H1 (cell line): ENCODE data around the gene ACOT7. TPM values are rescaled to one million over a fixed set of nuclear protein-coding genes. Genes with fewer than 3 reads are reported as not detected.

Experiments used
- CTCF ChIA-PET: fragments of 300-600 bp; sonication (Branson Sonifier 250); formaldehyde crosslinking; loops from one replicate; lab custom pipeline; 2021; ENCODE audit not compliant: partially characterized antibody; lab: Charles Lee
- POLR2A ChIA-PET: fragments of 300-600 bp; sonication (Branson Sonifier 250); formaldehyde crosslinking; loops from one replicate; lab custom pipeline; 2021; ENCODE audit warnings: inconsistent platforms; ENCODE audit not compliant: partially characterized antibody; lab: Charles Lee
- DNase-seq, 2 experiments: peaks; one replicate each; pipeline versions ENCODE4 v3.0.0 to v3.0.0-alpha.2; 2010 to 2022; ENCODE audit warnings: low spot score in 2 of 2, low read depth in 1 of 2, mixed read lengths in 1 of 2
- FAIRE-seq: peaks from 2 replicates; lab custom pipeline; 2011; peaks lifted over from hg19 to GRCh38; lab: Jason Lieb, UNC
- H2AFZ ChIP-seq: 2 replicates; pipeline ENCODE4 v1.8.1; 2012; ENCODE audit warnings: low read length, inconsistent platforms
- H2AK5ac ChIP-seq: 2 replicates; pipeline ENCODE4 v1.6.1; 2013; ENCODE audit warnings: low read depth, low read length
- H2BK120ac ChIP-seq: replicated peaks from 2 replicates; pipeline ENCODE3; 2013; ENCODE audit warnings: low read depth, low read length, inconsistent platforms
- H2BK12ac ChIP-seq: 2 replicates; pipeline ENCODE4 v1.6.1; 2013; ENCODE audit warnings: low read depth, low read length
- H2BK15ac ChIP-seq: 2 replicates; pipeline ENCODE4 v1.6.1; 2013; ENCODE audit warnings: low read length
- H2BK20ac ChIP-seq: 2 replicates; pipeline ENCODE4 v1.6.1; 2013; ENCODE audit warnings: low read length
- H2BK5ac ChIP-seq: 2 replicates; pipeline ENCODE4 v1.6.1; 2013; ENCODE audit warnings: low read depth, low read length
- H3K14ac ChIP-seq: 2 replicates; pipeline ENCODE4 v1.6.1; 2013; ENCODE audit warnings: inconsistent platforms; ENCODE audit not compliant: insufficient read length
- H3K18ac ChIP-seq: 2 replicates; pipeline ENCODE4 v1.6.1; 2013; ENCODE audit warnings: low read length; ENCODE audit errors: extremely low read depth
- H3K23ac ChIP-seq: 2 replicates; pipeline ENCODE4 v1.6.1; 2013; ENCODE audit warnings: inconsistent platforms; ENCODE audit not compliant: insufficient read length
- H3K23me2 ChIP-seq: 2 replicates; pipeline ENCODE4 v1.6.1; 2013; ENCODE audit warnings: low read depth, low read length
- H3K27ac ChIP-seq: 2 replicates; pipeline ENCODE4 v1.6.1; 2011; ENCODE audit warnings: low read depth, low read length, inconsistent platforms
- H3K27me3 ChIP-seq, 4 experiments: replicated peaks in 1 of 4; 1 replicate in 1 of 4; 2 replicates in 3 of 4; pipeline versions ENCODE4 v1.6.1 to v1.8.1; 2011 to 2013; ENCODE audit warnings: low read length in 3 of 4, mild to moderate bottlenecking in 3 of 4, inconsistent platforms in 2 of 4, mixed read lengths in 2 of 4, moderate library complexity in 1 of 4; ENCODE audit not compliant: control insufficient read depth in 3 of 4, insufficient read depth in 3 of 4; ENCODE audit errors: extremely low read depth in 1 of 4
- H3K36me3 ChIP-seq, 4 experiments: 2 replicates each; pipeline versions ENCODE4 v1.6.1 to v1.8.1; 2011 to 2013; ENCODE audit warnings: mild to moderate bottlenecking in 4 of 4, low read length in 3 of 4, moderate library complexity in 2 of 4, control low read depth in 1 of 4, inconsistent platforms in 1 of 4; ENCODE audit not compliant: insufficient read depth in 4 of 4, control insufficient read depth in 2 of 4
- H3K4ac ChIP-seq: replicated peaks from 2 replicates; pipeline ENCODE3; 2013; ENCODE audit warnings: low read length, low read depth, mixed read lengths, inconsistent platforms; ENCODE audit not compliant: insufficient read length
- H3K4me1 ChIP-seq, 4 experiments: replicated peaks in 1 of 4; 1 replicate in 1 of 4; 2 replicates in 3 of 4; pipeline versions ENCODE4 v1.6.1 to v1.8.1; 2011 to 2013; ENCODE audit warnings: low read length in 3 of 4, inconsistent platforms in 2 of 4, mixed read lengths in 1 of 4; ENCODE audit not compliant: insufficient read depth in 4 of 4, control insufficient read depth in 3 of 4
- H3K4me2 ChIP-seq, 2 experiments: 2 replicates each; pipeline versions ENCODE4 v1.6.1 to v1.8.1; 2011 to 2013; ENCODE audit warnings: low read depth in 2 of 2, low read length in 2 of 2, control low read depth in 1 of 2, inconsistent platforms in 1 of 2, mild to moderate bottlenecking in 1 of 2; ENCODE audit not compliant: insufficient read depth in 1 of 2
- H3K4me3 ChIP-seq, 4 experiments: fragments of 200-600, 300-600 bp in 1 of 4; sonication (generic), shearing (Covaris generic), sonication (Bioruptor Twin) in 1 of 4; 2 replicates each; pipeline versions ENCODE4 v1.5.1 to v1.8.1; 2011 to 2016; ENCODE audit warnings: low read length in 4 of 4, low read depth in 3 of 4, control low read depth in 2 of 4, inconsistent platforms in 2 of 4, mild to moderate bottlenecking in 2 of 4, mixed read lengths in 1 of 4, moderate library complexity in 1 of 4; ENCODE audit not compliant: insufficient read depth in 2 of 4; ENCODE audit errors: extremely low read depth in 1 of 4
- H3K56ac ChIP-seq: replicated peaks from 2 replicates; pipeline ENCODE3; 2013; ENCODE audit warnings: low read depth, mild to moderate bottlenecking, mixed read lengths, low read length, inconsistent platforms; ENCODE audit not compliant: insufficient read length
- H3K79me1 ChIP-seq: 2 replicates; pipeline ENCODE4 v1.6.1; 2013; ENCODE audit warnings: low read depth, low read length, control low read depth
- H3K79me2 ChIP-seq, 2 experiments: 2 replicates each; pipeline versions ENCODE4 v1.6.1 to v1.8.1; 2012 to 2013; ENCODE audit warnings: low read length in 2 of 2, mild to moderate bottlenecking in 2 of 2, inconsistent platforms in 1 of 2; ENCODE audit not compliant: insufficient read depth in 2 of 2, control insufficient read depth in 1 of 2
- H3K9ac ChIP-seq, 4 experiments: replicated peaks in 1 of 4; 1 replicate in 1 of 4; 2 replicates in 3 of 4; pipeline versions ENCODE4 v1.6.1 to v1.8.1; 2011 to 2013; ENCODE audit warnings: low read depth in 3 of 4, low read length in 3 of 4, control low read depth in 2 of 4, mild to moderate bottlenecking in 2 of 4, moderate library complexity in 2 of 4, inconsistent platforms in 1 of 4; ENCODE audit errors: extremely low read depth in 1 of 4
- H3K9me3 ChIP-seq, 2 experiments: 2 replicates each; pipeline versions ENCODE4 v1.6.1 to v1.8.1; 2012 to 2013; ENCODE audit warnings: mild to moderate bottlenecking in 2 of 2, moderate library complexity in 2 of 2, control low read depth in 1 of 2, inconsistent platforms in 1 of 2, low read depth in 1 of 2, low read length in 1 of 2, mixed read lengths in 1 of 2; ENCODE audit not compliant: insufficient read depth in 2 of 2
- H4K20me1 ChIP-seq, 2 experiments: replicated peaks in 1 of 2; 2 replicates each; pipeline versions ENCODE3 to v1.8.1; 2011 to 2013; ENCODE audit warnings: inconsistent platforms in 2 of 2, low read length in 2 of 2, mild to moderate bottlenecking in 1 of 2; ENCODE audit not compliant: insufficient read depth in 2 of 2, control insufficient read depth in 1 of 2
- H4K5ac ChIP-seq: 2 replicates; pipeline ENCODE4 v1.6.1; 2013; ENCODE audit warnings: low read length, low read depth, mixed read lengths, inconsistent platforms; ENCODE audit not compliant: insufficient read length
- H4K8ac ChIP-seq: 2 replicates; pipeline ENCODE4 v1.8.0; 2013; ENCODE audit warnings: mild to moderate bottlenecking, moderate library complexity, low read length, inconsistent platforms; ENCODE audit not compliant: insufficient read depth; ENCODE audit errors: extremely low read depth
- H4K91ac ChIP-seq: replicated peaks from 2 replicates; pipeline ENCODE3; 2013; ENCODE audit warnings: low read length, mixed read lengths, inconsistent platforms; ENCODE audit not compliant: insufficient read length
- BCL11A ChIP-seq, 2 experiments: IDR thresholded peaks; one replicate each; pipeline ENCODE4 v1.6.1; 2011; ENCODE audit warnings: low read depth in 2 of 2, low read length in 2 of 2, mild to moderate bottlenecking in 2 of 2
- CEBPB ChIP-seq: IDR thresholded peaks from 2 replicates; pipeline ENCODE4 v1.6.1; 2012; ENCODE audit warnings: low read depth, low read length
- CHD2 ChIP-seq: IDR thresholded peaks from 2 replicates; pipeline ENCODE4 v1.6.1; 2012; ENCODE audit warnings: low read length, improper control_type of control experiment
- EP300 ChIP-seq, 2 experiments: IDR thresholded peaks; 1 replicate in 1 of 2; 2 replicates in 1 of 2; pipeline ENCODE4 v1.6.1; 2011 to 2012; ENCODE audit warnings: low read depth in 2 of 2, low read length in 2 of 2, mild to moderate bottlenecking in 2 of 2, borderline replicate concordance in 1 of 2, inconsistent platforms in 1 of 2, moderate library complexity in 1 of 2
- GTF2F1 ChIP-seq: IDR thresholded peaks from 2 replicates; pipeline ENCODE4 v1.6.1; 2012; ENCODE audit warnings: low read depth, low read length, improper control_type of control experiment, borderline replicate concordance
- HDAC2 ChIP-seq, 2 experiments: fragments of 300-600 bp in 1 of 2; sonication (generic) in 1 of 2; IDR thresholded peaks; 2 replicates each; pipeline ENCODE4 v1.6.1; 2011 to 2012; ENCODE audit warnings: low read depth in 2 of 2, low read length in 2 of 2, mild to moderate bottlenecking in 2 of 2, moderate library complexity in 2 of 2, borderline replicate concordance in 1 of 2, inconsistent platforms in 1 of 2
- HDAC6 ChIP-seq: IDR thresholded peaks from one replicate; pipeline ENCODE4 v1.7.1; 2012; ENCODE audit warnings: low read depth, mild to moderate bottlenecking, inconsistent platforms, low read length, moderate library complexity
- KDM1A ChIP-seq: fragments of 200-600, 300-600 bp; sonication (generic); IDR thresholded peaks from 2 replicates; pipeline ENCODE4 v1.7.1; 2016; ENCODE audit warnings: mild to moderate bottlenecking, low read length, borderline replicate concordance
- NANOG ChIP-seq: IDR thresholded peaks from 2 replicates; pipeline ENCODE4 v1.6.1; 2011; ENCODE audit warnings: low read length, low read depth, mild to moderate bottlenecking, inconsistent platforms; ENCODE audit not compliant: insufficient read depth, poor library complexity, severe bottlenecking
- RFX5 ChIP-seq: IDR thresholded peaks from 2 replicates; pipeline ENCODE4 v1.6.1; 2011; ENCODE audit warnings: low read depth, low read length, improper control_type of control experiment, borderline replicate concordance
- SAP30 ChIP-seq: fragments of 300-600 bp; sonication (generic); IDR thresholded peaks from 2 replicates; pipeline ENCODE4 v1.7.1; 2012; ENCODE audit warnings: low read length, moderate library complexity, mild to moderate bottlenecking, inconsistent platforms; ENCODE audit not compliant: insufficient read depth, insufficient replicate concordance
- SIRT6 ChIP-seq: IDR thresholded peaks from one replicate; pipeline ENCODE4 v1.7.1; 2012; ENCODE audit warnings: low read length, inconsistent platforms
- WGBS, 2 experiments: shearing (Covaris generic) in 1 of 2; methylation state at CpG; one replicate each; pipeline versions ENCODE4 v1.1.6 to v1.1.7; 2013 to 2015; ENCODE audit warnings: low lambda C conversion rate in 2 of 2, mixed read lengths in 2 of 2, inconsistent platforms in 1 of 2, low coverage in 1 of 2, missing lambda C conversion rate in 1 of 2; ENCODE audit not compliant: insufficient replicate concordance in 2 of 2, insufficient coverage in 1 of 2, insufficient read length in 1 of 2; ENCODE audit errors: extremely low coverage in 1 of 2, missing lambda C conversion rate in 1 of 2; 5-methylcytosine and 5-hydroxymethylcytosine counted together
- polyA plus RNA-seq, 7 experiments: library from polyadenylated mRNA; depleted of rRNA in 3 of 7; stranded (reverse) in 5 of 7; unstranded in 2 of 7; fragments of >200 nt in 5 of 7; fragments of 200-250 nt in 2 of 7; gene quantifications; 1 replicate in 5 of 7; 2 replicates in 1 of 7; 4 replicates in 1 of 7; pipeline versions ENCODE4 v1.2.1 to v1.2.3, GENCODE V29; 2011 to 2013; ENCODE audit warnings: missing spikeins in 2 of 7, mixed read lengths in 2 of 7
- total RNA-seq: library from RNA; stranded (reverse); fragmentation: NEBNext Ultra II Directional; extraction: Animal tissue kit (Norgen Biotek cat#: 25700); gene quantifications from 2 replicates; pipeline ENCODE4 v1.2.1, GENCODE V29; 2021
- TF ChIP-seq, protein P1 (sequence below): IDR thresholded peaks from 2 replicates; pipeline ENCODE4 v1.6.1; 2011; ENCODE audit warnings: low read depth, mild to moderate bottlenecking, low read length; ENCODE audit not compliant: insufficient read depth

Gene ACOT7
- total and polyA plus RNA-seq, 2 of the 8 experiments (the other 6 are each of a cell fraction or from before 2014, with no cell fraction given) = 151 to 214 TPM

DNA sequence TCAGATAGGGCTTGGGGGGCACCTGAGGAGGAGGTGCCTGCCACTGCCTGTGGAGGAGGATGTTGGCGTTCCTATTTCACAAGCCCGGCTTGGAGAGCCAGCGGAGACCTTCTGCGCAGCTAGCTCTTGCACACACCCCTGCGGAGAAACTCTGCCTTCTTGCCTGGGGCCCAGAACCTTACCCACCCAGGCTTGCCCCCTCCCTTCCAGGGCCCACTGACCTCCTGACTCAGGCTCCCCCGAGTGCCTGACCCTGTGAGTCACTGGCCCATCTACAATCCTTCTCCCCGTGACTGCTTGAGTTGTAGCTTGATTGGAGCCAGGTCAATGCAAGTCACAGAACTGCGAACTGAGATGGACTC lies 22.7 kb upstream of the ACOT7 start:
- Histone ChIP-seq H3K27me3 (peaks cover 46 to 70% (median 69%) of the 10 kb centered on the region in 4 experiments), H2BK120ac (no peak overlapping the region), H3K23me2 (peaks cover 11% of the 10 kb centered on the region; the same call in 1 of the 2 replicates), H3K79me1 (no peaks in the 10 kb centered on the region), H3K9ac (no peak overlapping the region), H2AK5ac (peak overlapping the region; percentile 28; the same call in 1 of the 2 replicates), H3K79me2 (no peaks in the 10 kb centered on the region), H3K4me3 (no peak overlapping the region), H3K27ac (no peak overlapping the region), H3K14ac (no peak overlapping the region), H3K56ac (no peak overlapping the region), H4K8ac (no peak overlapping the region), H2BK15ac (no peak overlapping the region), H3K4me2 (no peak overlapping the region), H3K18ac (no peak overlapping the region), H2BK12ac (peak overlapping the region; percentile 77; the same call in 1 of the 2 replicates), H3K4ac (no peak overlapping the region), H3K9me3 (no peaks in the 10 kb centered on the region), H4K91ac (no peak overlapping the region), H3K4me1 (peaks cover 6 to 22% (median 10%) of the 10 kb centered on the region in 4 experiments), H2AFZ (no peak overlapping the region), H3K36me3 (peaks cover 0 to 8% (median 0%) of the 10 kb centered on the region in 4 experiments; a peak in 1 of 8 replicates), H4K5ac (no peak overlapping the region), H2BK5ac (no peak overlapping the region), H3K23ac (no peak overlapping the region), H4K20me1 (peaks cover 0 to 5% of the 10 kb centered on the region in 2 experiments), H2BK20ac (no peak overlapping the region)
- WGBS, 2 experiments = 94% methylated on average over 8 of the region's 8 CpGs; no CpG with 5 or more reads in 1 of the 2 experiments
- DNase-seq = no peak
- CTCF ChIA-PET = interaction anchor here (1.1 to 58.4 kb wide), 7 partner anchors 11 to 209 kb away, joined by 3 to 1769 read pairs (median 20); no protein-coding TSS in a partner anchor
- no peak for FAIRE-seq
- POLR2A ChIA-PET = no interaction called here
- no peak for TF ChIP-seq NANOG
- no peak for TF ChIP-seq BCL11A (IDR thresholded peaks at IDR 0.05; ENCODE audit: low read depth in 2 of 2, low read length in 2 of 2)
- no peak for TF ChIP-seq KDM1A
- TF ChIP-seq SAP30 = no peak
- TF ChIP-seq, protein P1, sequence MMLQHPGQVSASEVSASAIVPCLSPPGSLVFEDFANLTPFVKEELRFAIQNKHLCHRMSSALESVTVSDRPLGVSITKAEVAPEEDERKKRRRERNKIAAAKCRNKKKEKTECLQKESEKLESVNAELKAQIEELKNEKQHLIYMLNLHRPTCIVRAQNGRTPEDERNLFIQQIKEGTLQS = no peak
- TF ChIP-seq GTF2F1 = no peak
- no peak for TF ChIP-seq RFX5
- TF ChIP-seq HDAC2 (IDR thresholded peaks at IDR 0.05; ENCODE audit: borderline replicate concordance in 1 of 2, low read depth in 2 of 2, low read length in 2 of 2) = no peak
- TF ChIP-seq HDAC6 = no peak
- TF ChIP-seq CHD2 = no peak
- no peak for TF ChIP-seq SIRT6
- no peak for TF ChIP-seq EP300 (IDR thresholded peaks at IDR 0.05; ENCODE audit: borderline replicate concordance in 1 of 2, low read depth in 2 of 2, low read length in 2 of 2)
- no peak for TF ChIP-seq CEBPB
